Nephron progenitor cell (in vitro differentiated cells): ENCODE measurements around the gene HDAC4.
A peak's percentile ranks its signal among the peaks of the same experiment; 100 is the strongest.

Experiments
- DNase-seq: peaks from one replicate; pipeline ENCODE4 v3.0.0; 2021
- H3K27ac Mint-ChIP-seq: 2 replicates; pipeline ENCODE4 v1.8.0; 2021; ENCODE audit warnings: mild to moderate bottlenecking, moderate library complexity, mixed read lengths
- H3K27me3 Mint-ChIP-seq: 2 replicates; pipeline ENCODE4 v1.8.0; 2021; ENCODE audit warnings: mild to moderate bottlenecking, low read depth, mixed read lengths; ENCODE audit not compliant: poor library complexity
- H3K36me3 Mint-ChIP-seq: 2 replicates; pipeline ENCODE4 v1.8.0; 2021; ENCODE audit warnings: low read depth, mixed read lengths
- H3K4me1 Mint-ChIP-seq: 2 replicates; pipeline ENCODE4 v1.8.0; 2021; ENCODE audit warnings: mixed read lengths
- H3K4me3 Mint-ChIP-seq: 2 replicates; pipeline ENCODE4 v1.8.0; 2021; ENCODE audit warnings: mild to moderate bottlenecking, moderate library complexity, mixed read lengths
- H3K9me3 Mint-ChIP-seq: 2 replicates; pipeline ENCODE4 v1.8.0; 2021; ENCODE audit warnings: mild to moderate bottlenecking, moderate library complexity, mixed read lengths
- TF ChIP-seq, protein P1 (sequence below): fragments of 200-600 bp; sonication (generic); IDR thresholded peaks from 2 replicates; pipeline ENCODE4 v1.5.0; 2021; ENCODE audit warnings: antibody characterized with exemption

The HDAC4 gene

DNA sequence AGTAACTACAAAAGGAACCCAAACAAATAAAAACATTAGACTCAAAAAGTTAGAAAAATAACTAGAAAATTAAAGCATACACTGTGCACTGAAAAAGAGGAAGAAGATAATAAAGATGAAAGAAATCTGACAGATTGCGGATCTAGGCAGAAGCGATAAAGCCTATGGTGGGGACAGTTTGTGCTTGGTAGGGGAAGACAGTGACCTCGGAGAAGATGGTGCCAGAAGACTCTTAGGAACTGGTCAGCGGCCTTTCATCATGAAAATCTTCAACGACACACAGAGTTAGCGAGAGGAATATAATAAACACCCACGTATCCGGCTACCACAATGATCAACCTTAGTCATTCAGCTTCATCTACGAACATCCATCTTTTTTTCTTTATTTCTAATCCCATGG lies 180.5 kb downstream of the HDAC4 start:
- peak overlapping the region; percentile 96 for H3K27ac Mint-ChIP-seq
- H3K4me1 Mint-ChIP-seq = peaks cover 81% of the 10 kb centered on the region
- peaks cover 23% of the 10 kb centered on the region for H3K9me3 Mint-ChIP-seq
- peak overlapping the region; percentile 16 for H3K4me3 Mint-ChIP-seq
- H3K36me3 Mint-ChIP-seq = peaks cover 13% of the 10 kb centered on the region
- TF ChIP-seq, protein P1, sequence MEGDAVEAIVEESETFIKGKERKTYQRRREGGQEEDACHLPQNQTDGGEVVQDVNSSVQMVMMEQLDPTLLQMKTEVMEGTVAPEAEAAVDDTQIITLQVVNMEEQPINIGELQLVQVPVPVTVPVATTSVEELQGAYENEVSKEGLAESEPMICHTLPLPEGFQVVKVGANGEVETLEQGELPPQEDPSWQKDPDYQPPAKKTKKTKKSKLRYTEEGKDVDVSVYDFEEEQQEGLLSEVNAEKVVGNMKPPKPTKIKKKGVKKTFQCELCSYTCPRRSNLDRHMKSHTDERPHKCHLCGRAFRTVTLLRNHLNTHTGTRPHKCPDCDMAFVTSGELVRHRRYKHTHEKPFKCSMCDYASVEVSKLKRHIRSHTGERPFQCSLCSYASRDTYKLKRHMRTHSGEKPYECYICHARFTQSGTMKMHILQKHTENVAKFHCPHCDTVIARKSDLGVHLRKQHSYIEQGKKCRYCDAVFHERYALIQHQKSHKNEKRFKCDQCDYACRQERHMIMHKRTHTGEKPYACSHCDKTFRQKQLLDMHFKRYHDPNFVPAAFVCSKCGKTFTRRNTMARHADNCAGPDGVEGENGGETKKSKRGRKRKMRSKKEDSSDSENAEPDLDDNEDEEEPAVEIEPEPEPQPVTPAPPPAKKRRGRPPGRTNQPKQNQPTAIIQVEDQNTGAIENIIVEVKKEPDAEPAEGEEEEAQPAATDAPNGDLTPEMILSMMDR = no peak
- no peaks in the 10 kb centered on the region for H3K27me3 Mint-ChIP-seq
- DNase-seq = no peak

DNA sequence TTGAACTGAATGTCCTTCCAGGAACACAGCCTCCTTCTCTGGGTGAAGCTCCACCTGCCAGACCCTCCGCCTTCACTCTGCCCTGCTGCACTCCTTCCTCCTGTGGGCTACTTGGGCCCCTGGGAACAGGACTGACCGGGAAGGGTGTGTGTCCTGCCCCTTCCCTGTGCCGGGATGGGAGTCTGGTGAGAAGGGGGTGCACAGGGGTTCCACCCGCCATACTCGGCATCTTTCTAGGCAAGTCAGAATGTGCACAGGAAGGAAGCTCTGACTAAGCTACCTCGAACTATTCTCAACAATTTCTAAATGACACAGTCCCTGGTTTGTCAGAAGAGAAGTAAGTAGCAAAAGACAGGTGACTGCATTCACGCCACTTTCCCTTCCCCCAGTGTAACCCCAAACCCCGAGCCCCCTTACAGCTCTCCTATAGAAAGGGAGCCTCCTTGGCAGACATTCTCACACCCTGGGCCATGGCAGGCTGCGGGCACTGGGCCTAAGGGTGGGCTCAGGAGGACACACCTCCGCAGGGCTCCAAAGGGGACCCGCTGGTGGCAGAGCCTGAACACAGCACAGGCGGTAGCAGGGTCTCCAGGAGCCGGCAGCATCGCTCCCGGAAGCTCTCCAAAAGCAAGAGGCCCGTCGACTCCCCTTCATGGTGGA lies 184.1 kb downstream of the HDAC4 start:
- no peak for DNase-seq
- Mint-ChIP-seq H3K27me3 (no peaks in the 10 kb centered on the region), H3K9me3 (peaks cover 23% of the 10 kb centered on the region), H3K4me3 (no peak overlapping the region), H3K36me3 (peaks cover 17% of the 10 kb centered on the region), H3K4me1 (peaks cover 81% of the 10 kb centered on the region), H3K27ac (peak overlapping the region; percentile 18)
- TF ChIP-seq, protein P1 = no peak

GRCh38 chr2:239215988-239216613 lies 184.7 kb downstream of the HDAC4 start:
- TF ChIP-seq, protein P1 = no peak
- Mint-ChIP-seq H3K4me3 (no peak overlapping the region), H3K4me1 (peaks cover 81% of the 10 kb centered on the region), H3K27me3 (no peaks in the 10 kb centered on the region), H3K36me3 (peaks cover 17% of the 10 kb centered on the region), H3K27ac (peak overlapping the region; percentile 18), H3K9me3 (peaks cover 23% of the 10 kb centered on the region)
- DNase-seq = no peak

DNA sequence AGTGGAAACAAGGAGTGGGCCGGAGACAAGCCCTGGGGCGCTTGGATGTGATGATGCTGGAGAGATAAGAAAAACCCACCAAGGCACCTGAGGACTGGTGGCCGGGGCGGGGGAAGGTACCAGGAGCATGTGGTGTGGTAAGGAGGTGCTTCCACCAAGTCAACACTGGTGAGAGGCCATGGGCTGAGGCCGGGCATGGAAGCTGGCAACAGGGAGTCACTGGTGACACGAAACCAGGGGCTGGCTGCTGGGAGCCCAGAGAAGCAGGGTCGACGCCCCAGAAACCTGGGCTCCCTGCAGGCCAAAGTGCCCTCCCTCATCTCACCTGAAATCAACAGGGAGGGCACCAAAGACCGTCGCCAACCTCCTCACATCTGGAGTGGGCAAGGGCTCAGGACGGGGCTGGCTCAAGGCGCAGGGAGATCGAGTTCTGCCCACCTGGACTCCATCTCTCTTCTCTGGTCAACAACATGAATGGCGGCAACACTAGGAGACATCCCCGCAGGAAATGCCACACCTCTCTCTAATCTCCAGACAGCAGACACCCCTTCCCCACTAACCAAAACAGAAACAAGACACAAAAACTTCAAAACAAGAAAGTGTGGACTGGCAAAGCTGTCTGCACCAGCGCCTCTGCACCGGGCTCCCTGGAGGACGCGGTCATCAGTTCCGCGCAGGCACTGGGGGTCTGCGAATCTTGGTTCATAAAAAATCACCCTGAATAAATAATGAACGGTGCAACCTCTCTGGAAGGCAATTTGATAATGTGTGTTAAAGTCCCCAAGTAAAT lies 185.5 kb downstream of the HDAC4 start:
- peaks cover 81% of the 10 kb centered on the region for H3K4me1 Mint-ChIP-seq
- H3K4me3 Mint-ChIP-seq = no peak overlapping the region
- peaks cover 15% of the 10 kb centered on the region for H3K36me3 Mint-ChIP-seq
- no peak for DNase-seq
- H3K27ac Mint-ChIP-seq = peak overlapping the region; percentile 80
- peaks cover 16% of the 10 kb centered on the region for H3K9me3 Mint-ChIP-seq
- no peaks in the 10 kb centered on the region for H3K27me3 Mint-ChIP-seq
- TF ChIP-seq, protein P1 = no peak

GRCh38 chr2:239214725-239215124 lies 186.1 kb downstream of the HDAC4 start:
- Mint-ChIP-seq H3K4me3 (no peak overlapping the region), H3K27me3 (no peaks in the 10 kb centered on the region), H3K36me3 (peaks cover 9% of the 10 kb centered on the region), H3K27ac (peak overlapping the region; percentile 90), H3K4me1 (peaks cover 81% of the 10 kb centered on the region), H3K9me3 (peaks cover 10% of the 10 kb centered on the region)
- no peak for DNase-seq
- TF ChIP-seq, protein P1 = no peak
